Stimulated activated CD4-positive, alpha-beta T cell treated with anti-CD3 and anti-CD28 coated beads, Interleukin-12 subunit alpha, Interleukin-12 subunit beta, amount 100 ng/mL, for 24 hours (primary cell): ENCODE measurements around the gene NLRC3.
"Not testable (repeated sequence)": the region's sequence is repeated elsewhere in the genome, so short reads cannot be mapped to it uniquely, and the experiment has no call there.

ENCODE experiments used
- DNase-seq, 2 experiments: peaks; one replicate each; pipeline ENCODE4 v3.0.0-alpha.2; 2020; ENCODE audit warnings: low read depth in 2 of 2

Gene NLRC3

DNA sequence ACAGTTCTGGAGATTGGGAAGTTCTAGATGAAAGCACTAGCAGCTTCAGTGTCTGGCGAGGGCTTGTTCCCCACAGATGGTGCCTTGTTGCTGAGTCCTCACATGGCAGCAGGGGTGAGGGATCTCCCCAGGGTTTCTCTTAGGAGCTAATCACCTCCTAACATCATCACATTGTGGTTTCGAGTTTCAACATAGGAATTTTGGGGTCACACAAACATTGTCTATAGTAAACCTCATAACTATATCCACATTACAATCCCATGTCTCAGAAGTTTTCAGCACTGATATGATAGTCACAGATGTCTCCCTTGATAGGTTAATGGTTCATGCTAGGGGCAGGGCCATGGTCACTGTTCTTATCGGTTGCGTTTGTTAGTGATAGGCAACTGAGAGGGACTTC, 62.6 kb downstream of the NLRC3 start:
- no peak for DNase-seq

DNA sequence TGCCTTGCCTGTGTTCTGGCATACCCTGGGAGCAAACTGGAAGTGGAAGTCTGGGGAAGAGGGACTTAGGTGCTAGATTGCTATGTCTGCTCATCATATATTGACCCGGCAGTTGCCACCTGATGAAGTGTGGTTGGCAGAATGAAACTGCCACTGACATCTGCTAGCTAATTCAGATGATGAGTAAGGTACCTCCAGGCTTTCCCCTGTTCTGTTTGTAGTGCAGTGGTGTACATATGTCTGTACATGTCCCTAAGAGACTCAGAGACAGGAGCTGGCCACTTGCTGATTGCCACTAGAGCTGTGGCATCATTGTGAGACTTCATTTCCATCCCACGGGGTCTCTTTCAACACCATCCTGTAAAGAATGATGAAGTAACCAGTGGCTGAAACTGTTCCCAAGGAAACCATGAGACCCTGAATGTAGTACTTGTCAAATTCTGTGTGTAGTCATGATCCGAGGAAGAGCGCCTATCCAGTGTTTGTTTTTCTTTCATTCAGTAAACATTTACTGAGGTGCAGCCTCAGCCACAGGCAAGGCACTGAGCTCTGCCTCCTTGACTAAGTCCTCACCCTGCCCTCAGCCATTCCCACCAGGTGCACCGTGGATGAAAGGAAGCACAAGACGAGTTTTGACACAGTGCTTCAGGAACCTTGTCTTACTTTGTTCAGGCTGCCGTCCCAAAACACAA, 63.2 kb downstream of the NLRC3 start:
- DNase-seq, result no peak

DNA sequence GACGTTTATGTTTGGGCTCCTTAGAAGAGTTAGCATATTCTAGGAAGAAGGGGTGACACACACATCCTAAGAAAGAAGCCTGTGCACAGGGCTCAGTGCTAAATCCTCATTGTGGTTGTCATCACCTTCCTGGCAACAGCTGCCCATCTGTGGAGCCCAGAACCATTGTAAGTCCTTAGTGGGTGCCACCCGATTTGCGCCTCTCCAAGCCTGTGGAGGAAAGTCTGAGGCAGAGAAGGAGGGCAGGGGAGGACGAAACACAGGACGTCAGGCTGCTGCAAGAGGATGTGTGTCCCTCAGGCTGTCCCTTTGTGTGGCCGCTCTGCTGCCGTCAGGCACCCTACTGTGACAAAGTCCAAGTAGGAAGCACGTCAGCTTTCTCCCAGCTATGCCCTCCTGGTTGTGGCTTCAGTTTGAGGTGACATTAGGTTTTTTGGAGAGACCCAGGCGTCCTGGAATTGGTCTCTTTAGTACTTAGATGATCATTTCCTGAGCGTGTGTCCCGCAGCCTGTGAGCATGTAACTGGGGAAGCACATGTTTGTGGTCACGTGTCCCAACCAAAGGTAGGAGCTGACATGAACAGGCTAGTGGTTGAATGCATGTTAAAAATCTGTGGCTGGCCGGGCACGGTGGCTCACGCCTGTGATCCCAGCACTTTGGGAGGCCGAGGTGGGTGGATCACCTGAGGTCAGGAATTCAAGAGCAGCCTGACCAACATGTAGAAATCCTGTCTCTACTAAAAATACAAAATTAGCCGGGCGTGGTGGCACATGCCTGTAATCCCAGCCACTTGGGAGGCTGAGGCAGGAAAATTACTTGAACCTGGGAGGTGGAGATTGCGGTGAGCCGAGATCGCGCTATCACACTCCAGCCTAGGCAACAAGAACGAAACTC, 65.7 kb downstream of the NLRC3 start:
- DNase-seq, result no peak

DNA sequence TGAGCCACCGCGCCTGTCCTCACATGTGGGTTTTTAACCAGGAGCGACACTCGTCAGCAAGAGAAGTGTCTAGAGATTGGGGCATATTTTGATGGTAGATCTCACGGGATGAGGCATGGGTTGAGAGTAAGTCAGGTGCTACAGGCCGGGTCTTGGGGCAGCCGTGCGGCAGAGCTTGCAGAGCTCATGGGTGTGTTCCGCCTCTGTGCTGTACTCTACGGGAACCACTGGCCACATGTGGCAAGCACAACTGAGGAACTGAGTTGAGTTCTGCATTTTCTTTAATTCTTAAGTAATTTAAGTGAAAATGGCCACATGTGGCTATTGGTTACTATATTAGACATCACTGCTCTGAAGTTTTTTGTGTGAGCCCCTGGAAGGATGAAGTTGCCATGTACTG, 66.8 kb downstream of the NLRC3 start:
- no peak for DNase-seq

DNA sequence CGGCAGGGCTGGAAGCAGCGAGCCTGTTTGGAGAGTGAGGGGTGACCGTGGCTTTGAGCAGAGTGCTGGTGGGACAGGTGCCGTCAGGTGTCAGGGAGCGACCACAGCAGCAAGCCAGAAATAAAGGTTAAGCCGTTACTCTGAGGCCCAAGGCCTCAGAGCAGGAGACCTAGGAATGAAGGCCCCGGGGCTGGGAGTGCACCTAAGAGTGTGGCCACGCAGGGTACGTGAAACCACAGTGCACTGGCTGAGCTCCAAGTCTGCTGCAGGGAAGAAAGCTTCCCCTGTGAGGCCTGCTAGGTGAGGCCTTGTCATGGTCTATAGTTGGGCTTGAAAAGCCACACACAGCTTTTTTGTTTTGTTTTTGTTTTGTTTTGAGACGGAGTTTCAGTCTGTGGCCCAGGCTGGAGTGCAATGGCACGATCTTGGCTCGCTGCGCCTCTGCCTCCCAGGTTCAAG, 67.7 kb downstream of the NLRC3 start:
- DNase-seq, result peak; percentile 31 to 55

DNA sequence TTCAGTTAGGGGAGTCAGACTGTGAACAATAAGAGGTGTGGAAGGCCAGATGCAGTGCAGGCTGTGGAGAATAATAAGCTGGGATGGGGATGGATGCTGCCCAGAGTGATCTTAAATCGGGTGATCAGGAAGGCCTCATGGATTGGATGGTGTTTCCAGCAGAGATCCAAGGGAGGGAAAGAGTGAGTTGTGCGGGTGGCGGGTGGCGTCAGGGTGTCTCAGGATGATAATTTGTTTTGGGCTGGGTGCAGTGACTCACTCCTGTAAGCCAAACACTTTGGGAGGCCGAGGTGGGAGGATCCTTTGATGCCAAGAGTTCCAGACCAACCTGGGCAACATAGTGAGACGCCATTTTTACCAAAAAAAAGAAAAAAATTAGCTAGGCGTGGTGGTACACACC, 68.5 kb downstream of the NLRC3 start:
- DNase-seq, result no peak

DNA sequence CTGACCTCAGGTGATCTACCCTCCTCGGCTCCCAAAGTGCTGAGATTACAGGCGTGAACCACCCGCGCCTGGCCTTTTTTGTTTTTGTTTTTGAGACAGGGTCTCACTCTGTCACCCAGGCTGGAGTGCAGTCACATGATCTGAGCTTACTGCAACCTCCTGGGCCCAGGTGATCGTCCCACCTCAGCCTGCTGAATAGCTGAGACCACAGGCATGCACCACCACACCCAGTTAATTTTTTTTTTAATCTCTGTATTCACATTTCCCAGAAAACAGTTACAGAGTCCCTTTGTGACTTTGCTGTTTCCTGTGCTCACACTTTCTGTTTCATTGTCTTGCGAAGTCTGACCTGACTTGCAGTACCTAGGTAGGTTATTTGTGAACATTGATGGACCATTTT, 73.7 kb downstream of the NLRC3 start:
- peak in 1 of 2 experiments; percentile 30 for DNase-seq

DNA sequence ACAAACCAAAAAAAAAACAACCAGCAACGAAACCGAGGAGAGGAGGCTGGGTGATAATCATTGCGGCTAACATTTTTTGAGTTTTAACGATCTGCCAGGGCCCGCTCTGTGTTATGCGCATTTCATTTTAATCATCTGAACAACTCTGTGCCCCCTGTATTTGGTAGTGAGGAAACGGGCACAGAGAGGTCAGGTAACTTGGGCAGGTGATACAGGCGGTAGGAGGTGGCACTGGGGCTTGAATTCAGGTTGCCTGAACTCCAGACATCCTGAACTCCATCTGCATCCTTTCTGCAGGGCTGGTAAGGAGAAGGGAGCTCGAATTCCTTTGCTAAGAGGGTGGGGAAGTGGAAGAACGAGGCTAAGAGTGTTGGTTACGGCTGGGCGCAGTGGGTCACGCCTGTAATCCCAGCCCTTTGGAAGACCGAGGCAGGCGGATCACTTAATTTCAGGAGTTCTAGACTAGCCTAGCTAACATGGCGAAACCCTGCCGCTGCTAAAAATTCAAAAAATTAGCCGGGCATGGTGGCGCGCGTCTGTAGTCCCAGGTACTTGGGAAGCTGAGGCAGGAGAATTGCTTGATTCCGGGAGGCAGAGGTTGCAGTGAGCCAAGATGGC, 75.3 kb downstream of the NLRC3 start:
- no peak for DNase-seq

DNA sequence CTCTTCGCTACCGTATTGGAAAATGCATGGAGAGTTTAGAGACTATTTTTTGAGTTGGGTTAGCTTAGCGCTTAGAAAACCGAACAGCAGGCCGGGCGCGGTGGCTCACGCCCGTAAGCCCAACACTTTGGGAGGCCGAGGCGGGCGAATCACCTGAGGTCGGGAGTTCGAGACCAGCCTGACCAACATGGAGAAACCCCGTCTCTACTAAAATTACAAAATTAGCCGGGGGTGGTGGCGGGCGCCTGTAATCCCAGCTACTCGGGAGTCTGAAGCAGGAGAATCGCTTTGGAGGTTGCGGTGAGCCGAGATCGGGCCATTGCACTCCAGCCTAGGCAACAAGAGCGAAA, 75.8 kb downstream of the NLRC3 start:
- not testable (repeated sequence) for DNase-seq

DNA sequence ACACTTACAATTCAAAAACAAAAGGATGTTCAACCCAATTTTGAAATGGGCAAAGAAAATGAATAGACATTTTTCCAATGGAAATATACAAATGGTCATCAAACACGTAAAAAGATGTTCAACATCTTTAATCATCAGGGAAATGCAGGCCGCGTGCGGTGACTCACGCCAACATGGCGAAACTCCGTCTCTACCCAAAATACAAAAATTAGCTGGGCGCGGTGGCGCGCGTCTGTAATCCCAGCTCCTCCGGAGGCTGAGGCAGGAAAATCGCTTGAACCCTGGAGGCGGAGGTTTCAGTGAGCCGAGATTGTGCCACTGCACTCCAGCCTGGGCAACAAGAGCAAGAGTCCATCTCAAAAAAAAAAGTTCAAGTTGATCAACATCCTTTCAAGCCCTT, 78.2 kb downstream of the NLRC3 start:
- no peak for DNase-seq

DNA sequence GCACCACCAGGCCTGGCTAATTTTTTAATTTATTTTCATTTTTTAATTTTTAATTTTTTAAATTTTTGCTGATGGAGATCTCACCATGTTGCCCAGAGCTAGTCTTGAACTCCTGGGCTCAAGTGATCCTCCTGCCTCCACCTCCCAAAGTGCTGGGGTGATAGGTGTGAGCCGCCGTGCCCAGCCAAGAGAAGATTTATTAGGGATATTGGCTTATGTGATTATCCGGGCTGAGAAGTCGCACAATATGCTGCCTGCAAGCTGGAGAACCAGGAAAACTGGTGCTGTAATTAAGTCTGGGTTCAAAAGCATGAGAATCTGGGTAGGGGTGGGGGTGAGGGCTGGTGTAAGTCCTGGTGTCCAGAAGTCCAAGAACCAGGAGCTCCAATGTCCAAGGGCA, 79.4 kb downstream of the NLRC3 start:
- DNase-seq, result no peak

DNA sequence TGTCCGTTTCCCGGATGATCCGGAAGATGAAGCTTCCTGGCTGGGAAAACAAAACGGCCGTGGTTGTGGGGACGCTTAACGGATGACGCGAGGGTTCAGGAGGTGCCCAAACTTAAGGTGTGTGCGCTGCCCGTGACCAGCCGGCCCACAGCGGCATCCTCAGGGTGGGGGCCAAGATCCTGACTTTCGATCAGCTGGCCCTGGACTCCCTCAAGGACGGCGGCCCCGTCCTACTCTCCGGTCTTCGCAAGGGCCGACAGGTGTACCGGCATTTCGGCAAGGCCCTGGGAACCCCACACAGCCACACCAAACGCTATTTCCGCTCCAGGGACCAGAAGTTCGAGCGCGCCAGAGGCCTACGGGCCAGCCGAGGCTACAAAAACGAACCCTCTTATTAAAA, 80.8 kb downstream of the NLRC3 start:
- DNase-seq, result no peak

DNA sequence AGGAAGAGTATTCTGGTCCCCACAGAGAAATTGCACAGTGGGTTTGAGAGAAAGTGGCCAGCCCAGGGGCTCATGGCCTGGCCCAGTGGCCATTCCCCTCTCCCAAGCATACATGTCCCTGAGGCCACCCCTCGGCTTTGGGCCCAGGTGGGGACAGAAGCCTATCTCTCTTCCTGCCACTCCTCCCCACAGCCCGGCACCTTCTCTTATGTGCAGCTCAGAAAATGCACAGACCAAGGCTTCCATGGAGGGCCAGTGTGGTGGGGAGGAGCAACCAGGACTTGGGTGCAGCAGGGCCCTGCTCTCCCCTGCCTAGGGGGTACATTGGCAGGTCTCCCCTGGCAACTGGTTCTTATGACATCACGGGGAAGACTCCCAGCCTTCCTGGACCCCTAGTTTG, 82.0 kb downstream of the NLRC3 start, which contains the start of gene C16orf90:
Gene C16orf90 (minus strand): TSS at position 314 of the 400 bp plus-strand sequence. CDS start 68 bp downstream, at position 246.
- DNase-seq, result no peak

DNA sequence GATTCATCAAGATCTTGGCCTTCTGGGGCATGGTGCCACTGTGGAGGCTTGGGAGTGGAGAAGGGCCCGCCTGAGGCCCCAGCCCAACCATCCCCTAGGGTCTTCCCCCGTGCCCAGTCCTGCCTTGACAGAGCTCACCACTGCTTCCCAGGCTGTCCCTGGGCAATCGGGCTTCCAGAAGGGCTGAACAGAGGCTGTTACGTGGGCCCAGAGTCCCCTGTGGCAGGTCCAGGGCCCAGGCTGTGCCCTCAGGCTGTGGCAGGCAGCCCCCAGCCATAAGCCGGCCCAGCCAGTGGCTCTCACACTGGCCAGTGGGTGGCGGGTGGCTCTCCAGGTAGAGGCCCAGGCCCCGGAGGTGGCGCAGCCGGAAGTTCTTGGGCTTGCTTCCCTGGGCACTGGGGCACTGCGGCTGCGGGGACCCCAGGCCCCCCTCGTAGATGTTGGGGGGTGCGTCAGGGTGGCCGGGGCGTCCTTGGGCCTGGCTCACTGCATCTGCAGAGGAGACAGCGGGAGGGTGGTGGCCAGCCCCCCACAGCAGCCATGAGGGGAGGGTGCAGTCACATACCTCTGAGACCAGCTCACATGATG, 82.7 kb downstream of the NLRC3 start:
- no peak for DNase-seq

DNA sequence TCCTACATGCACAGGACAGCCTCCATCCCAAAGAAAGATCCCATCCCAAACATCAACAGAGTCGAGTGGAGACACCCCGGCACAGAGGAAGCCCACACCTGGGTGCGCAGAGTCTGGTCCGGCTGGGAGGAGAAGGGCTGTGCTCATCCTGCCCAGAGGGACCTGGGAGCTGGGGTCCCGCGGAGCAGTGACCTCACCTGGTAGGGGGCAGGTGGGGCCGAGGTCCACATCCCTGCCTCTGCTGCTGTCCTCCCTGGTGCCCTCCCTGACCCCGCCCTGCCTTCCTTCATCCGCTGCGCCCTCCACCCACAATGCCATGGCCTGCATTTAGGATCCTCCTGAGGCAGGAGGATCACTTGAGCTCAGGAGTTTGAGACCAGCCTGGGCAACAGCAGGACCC, 84.8 kb downstream of the NLRC3 start:
- DNase-seq, result no peak

DNA sequence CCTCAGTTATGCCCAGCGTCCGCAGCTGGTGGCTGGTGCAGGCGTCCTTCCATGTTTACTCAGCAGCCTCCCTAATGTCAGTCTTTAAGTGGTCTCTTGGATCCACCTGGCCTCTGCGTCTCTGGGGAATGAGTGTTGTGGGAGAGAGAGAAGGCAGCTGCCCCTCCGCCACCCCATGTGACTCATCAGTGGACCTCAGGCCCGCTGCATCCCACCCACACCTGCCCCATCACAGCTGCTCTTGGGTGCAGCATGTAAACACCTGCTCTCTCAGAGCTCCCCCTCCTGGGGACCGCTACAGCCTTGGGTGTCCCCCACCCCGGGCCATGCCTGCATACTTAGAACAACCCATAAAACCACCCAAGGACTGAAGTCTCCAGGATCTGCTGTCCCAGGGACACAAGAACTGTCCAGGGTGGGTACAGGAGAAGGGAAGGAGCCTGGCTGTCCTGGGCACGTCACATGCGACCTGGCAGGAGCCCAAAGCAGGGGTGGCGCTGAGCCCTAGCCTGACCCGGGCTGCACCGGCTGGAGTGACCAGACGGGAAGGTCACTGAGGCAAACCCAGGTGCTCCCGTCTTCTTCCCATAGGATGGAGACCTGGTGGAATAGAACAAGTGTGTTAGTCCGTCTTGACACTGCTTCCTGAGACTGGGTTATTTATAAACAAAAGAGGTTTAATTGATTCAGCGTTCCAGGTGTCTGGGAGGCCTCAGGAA, 86.1 kb downstream of the NLRC3 start:
- no peak for DNase-seq
